ENCODE results near the gene ATP2B2.

Gene ATP2B2

DNA sequence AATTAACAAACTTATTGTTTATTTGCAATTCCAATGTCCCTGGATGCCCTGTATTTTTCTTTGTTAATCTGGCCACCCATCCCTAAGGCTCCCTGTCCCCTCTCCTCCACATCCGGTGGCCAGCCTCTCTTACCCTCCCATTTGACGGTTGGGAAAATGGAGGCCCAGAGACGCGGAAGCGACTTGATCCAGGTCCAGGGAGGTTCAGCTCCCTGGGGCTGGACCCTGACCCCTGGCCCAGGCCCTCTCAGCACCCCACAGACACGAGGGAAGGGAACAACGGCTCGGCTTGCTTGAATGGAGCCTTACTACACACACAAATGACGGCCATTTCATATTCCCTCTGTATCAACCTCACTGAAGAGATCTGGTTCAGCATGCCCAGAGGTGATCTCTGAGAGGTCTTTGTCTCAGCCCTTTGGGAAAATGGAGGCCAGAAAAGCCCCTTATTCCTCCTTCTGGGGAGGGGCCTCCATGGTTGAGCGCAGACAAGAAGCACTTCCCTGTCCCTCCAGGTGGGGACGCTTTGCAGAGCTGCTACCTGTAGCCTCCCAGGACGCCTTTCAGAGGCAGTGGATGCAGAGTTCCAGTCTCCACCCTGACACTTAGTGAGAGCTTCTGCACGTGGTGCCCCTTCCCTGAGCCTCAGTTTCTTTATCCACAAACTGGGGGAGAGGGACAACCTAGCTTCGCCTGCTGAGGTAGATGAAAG lies 82.1 kb downstream of the ATP2B2 start:
- DNase-seq, result no peak

- DNase-seq, result no peak
These were observed 83.4 kb downstream of the ATP2B2 start for GRCh38 chr3:10421996-10422395.

DNA sequence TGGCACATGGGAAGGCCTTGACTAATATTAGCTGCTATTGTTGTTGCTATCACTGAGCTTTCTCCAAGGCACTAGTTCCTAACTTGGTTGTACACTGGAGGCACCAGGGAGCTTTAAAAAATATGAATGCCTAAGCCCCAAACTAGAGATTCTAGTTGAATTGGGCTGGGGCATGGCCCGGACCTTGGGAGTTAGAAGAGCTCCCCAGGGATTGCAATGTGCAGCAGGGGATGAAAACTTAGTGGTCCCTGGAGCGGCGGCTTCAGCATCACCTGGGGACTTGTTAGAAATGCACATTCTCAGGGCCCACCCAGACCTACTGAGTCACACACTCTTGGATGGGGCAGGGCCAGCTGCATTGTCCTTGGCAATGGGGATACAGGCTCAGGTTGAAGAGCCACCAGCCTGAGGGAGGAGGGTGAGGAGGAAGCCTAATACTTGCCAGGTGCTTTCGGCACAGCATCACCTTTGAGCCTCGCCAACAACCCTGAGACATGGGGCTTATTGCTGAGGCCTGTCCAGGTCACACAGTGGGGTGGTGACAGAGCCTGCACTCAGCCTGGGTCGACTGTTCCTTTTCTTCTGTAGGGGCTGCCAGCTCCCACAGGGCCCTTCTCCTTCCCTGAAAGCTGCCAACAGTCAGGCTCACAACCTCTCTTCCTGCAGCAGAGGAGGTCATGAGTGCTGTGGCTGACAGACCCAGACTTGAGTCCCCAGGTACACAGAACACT lies 84.5 kb downstream of the ATP2B2 start:
- DNase-seq, result no peak

DNA sequence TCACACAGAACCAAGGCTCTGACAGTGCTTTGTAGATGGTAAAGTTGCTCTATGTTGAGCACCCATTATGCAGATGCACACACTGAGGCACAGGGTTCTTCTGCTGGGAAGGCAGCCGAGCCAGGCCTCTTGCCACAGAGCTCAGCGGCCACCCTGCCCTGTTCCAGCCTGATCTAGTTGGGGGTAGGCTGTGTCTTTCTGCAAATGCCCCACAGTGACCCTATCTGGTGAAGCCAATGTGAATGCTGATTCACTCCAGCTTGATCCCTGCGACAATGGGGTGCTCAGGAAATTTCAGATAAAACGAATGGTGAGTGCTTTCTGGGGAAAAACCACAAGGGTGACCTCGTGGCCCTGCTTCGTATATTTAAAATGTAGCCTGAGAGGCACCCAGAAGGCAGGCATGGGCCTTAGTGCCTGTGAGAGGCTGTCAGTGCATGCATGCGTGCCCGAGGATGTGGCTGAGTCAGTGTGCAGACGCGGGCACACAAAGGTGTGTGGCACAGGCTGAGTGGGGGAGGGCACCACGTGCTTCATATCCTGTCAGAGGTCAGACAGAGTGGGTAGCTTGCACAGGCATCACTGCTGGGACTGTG lies 85.7 kb downstream of the ATP2B2 start:
- DNase-seq, result no peak

DNA sequence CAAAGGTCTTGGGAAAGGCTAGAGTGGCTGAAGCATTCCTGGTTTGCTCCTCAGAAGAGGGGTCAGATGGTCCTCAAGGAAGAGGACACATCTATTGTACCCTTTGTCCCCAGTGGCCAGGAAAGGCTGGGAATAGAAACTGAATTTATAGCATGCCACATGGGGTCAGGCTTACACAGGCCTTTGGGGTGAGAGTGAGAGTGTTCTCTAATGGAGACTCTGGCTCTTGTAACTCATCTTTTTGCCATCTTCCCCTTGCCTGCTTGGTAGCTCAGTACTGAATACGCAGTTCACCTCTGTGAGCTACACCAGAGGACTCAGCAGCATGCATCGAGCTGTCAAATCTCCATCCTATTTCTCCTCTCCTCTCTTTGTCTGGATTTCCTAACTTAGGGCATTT lies 87.5 kb downstream of the ATP2B2 start:
- DNase-seq, result peak; percentile 1

- no peak for DNase-seq
These were observed 88.6 kb downstream of the ATP2B2 start for GRCh38 chr3:10416730-10417300.

GRCh38 chr3:10413041-10413440 lies 92.3 kb downstream of the ATP2B2 start:
- no peak for DNase-seq

DNA sequence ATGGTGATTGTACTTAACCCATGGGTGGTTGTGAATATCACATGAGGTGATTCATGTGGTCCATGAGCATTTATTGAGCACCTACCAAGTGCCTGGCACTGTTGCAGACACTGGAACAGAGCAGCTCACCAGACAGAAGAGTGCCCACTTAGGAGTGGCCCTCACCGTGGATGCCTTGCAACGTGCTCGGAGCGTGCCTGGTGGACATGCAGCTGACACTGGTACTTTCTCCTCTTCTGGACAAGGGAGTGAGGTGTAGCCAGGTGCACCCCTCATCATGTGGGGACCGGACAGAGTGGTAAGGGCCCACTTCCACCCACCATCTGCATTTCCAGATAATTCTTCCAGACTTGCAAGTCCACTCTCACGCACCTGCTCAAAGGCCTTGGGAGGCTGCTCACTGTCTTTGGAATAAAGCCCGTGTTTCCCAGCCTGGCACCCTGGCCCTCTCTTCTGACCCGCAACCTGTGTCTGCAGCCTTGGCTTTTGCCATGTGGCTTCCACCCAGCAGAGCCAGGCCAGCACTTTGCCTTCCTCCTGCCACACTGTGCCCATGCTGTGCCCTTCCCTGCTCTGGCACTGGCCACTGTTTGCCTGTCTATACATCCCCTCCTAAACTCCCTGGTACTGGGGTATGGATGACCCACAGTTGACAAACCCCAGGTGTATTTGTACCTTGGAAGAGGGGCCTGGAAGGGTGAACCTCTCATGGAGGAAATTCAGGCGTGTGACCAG lies 93.6 kb downstream of the ATP2B2 start:
- DNase-seq, result no peak

GRCh38 chr3:10410383-10411002 lies 94.9 kb downstream of the ATP2B2 start:
- DNase-seq, result no peak

GRCh38 chr3:10408680-10409079 lies 96.7 kb downstream of the ATP2B2 start:
- no peak for DNase-seq

GRCh38 chr3:10407361-10407760 lies 98.0 kb downstream of the ATP2B2 start:
- no peak for DNase-seq

GRCh38 chr3:10406414-10406813 lies 99.0 kb downstream of the ATP2B2 start:
- DNase-seq, result no peak

DNA sequence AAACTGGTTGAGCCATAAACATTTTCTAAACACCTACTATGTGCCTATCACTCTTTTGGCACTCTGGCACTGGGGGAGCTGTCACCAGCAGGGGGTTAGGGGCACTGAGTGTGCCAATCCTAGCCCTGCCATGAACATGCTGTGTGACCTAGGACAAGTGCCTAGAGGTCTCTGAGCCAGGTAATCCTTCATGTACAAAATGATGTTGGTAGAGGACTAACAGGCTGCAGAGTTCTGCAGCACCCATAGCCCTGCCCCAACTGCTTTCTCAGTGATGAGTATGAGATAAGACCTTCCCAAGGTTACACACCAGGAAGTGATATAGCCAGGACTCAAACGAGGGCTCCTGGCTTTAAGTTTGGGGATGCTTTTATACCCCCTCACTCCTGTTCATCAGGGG lies 99.6 kb downstream of the ATP2B2 start:
- no peak for DNase-seq

GRCh38 chr3:10404876-10405275 lies 100.5 kb downstream of the ATP2B2 start:
- no peak for DNase-seq

- DNase-seq, result no peak
These were observed 101.0 kb downstream of the ATP2B2 start for GRCh38 chr3:10404377-10404776.

GRCh38 chr3:10401990-10402761 lies 103.2 kb downstream of the ATP2B2 start:
- DNase-seq, result no peak

GRCh38 chr3:10400749-10401495 lies 104.5 kb downstream of the ATP2B2 start:
- DNase-seq, result no peak

DNA sequence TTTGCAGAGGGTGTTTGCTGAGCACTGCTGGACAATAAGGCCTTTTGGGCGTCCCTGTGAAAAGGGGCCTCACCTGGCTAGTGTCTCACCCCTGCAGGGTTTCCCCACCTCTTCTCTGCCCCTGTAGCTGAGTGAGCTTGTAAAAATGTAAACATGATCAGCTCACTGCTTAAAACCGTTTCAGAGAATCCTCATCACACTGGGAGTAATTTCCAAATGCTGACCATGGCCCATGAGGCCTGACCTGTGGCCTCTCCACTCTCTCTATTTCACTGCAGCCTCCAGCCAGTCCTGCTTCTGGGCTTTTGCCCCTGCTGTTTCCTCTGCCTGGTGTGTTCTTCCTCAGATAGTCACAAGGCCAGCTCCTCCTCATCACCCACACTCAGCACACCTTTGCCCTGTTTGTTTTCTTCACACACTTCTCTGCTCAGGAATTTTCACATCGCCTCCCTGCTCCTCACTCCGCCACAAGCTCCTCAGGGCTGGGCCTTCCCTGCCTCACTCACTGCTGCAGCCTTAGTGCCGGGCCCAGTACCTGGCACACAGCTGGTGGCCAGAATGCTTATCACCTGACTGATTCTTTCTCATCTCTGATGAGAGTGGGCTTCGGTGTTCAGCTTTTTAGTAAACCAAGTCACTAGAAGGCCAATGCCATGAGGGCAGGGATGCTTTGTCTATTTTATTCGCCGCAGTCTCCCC lies 105.2 kb downstream of the ATP2B2 start:
- DNase-seq, result no peak

GRCh38 chr3:10399634-10400033 lies 105.8 kb downstream of the ATP2B2 start:
- DNase-seq, result no peak

DNA sequence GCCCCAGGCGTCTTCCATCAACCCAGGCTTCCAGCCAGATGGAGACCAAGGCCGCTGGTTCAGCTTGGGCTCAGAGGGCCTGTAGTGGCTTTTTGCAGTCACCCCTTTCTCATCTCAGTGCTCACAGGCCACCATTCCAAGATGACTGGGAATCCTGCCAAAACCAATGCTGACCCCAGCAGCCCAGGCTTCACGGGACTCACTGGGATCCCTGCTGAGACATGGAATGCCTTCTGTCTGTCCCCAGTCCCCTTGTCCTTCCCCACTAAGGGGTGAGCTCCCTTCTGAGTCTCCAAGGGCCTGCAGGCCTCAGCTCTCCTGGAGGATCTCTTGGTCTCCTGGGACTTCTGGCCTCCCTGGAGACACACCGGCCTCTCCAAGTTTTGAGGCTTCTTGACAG lies 107.0 kb downstream of the ATP2B2 start:
- no peak for DNase-seq

All from NCI-H69 (cell line).